A549 (cell line): ENCODE data around the gene FOXN4. TPM values are rescaled to one million over a fixed set of nuclear protein-coding genes. Genes with fewer than 3 reads are reported as not detected.
A peak's percentile ranks its signal among the peaks of the same experiment; 100 is the strongest.

ENCODE experiments used
- ATAC-seq, 2 experiments: fragments of 200-7000 bp in 1 of 2; fragments of >200 bp in 1 of 2; cut with Nextera tagmentation in 1 of 2; cut with Tn5 transposase in 1 of 2; 3 replicates each; pipeline versions ENCODE4 v1.8.0 to v1.9.1; 2018 to 2020; ENCODE audit warnings: mild to moderate bottlenecking in 1 of 2, moderate library complexity in 1 of 2
- CTCF ChIA-PET: fragments of 300-600 bp; sonication (Branson Sonifier 250); formaldehyde crosslinking; extraction: SDS; loops from one replicate; lab custom pipeline; 2021; ENCODE audit warnings: antibody characterized with exemption, inconsistent platforms; lab: Yijun Ruan, JAX
- POLR2A ChIA-PET: fragments of 350-600 bp; formaldehyde crosslinking; extraction: SDS; loops from one replicate; lab custom pipeline; 2021; ENCODE audit warnings: antibody characterized with exemption, inconsistent platforms; lab: Yijun Ruan, JAX
- DNase-seq, 2 experiments: peaks; one replicate each; pipeline versions ENCODE4 v3.0.0 to v3.0.0-alpha.2; 2011 to 2016; ENCODE audit warnings: low read depth in 1 of 2, low spot score in 1 of 2
- FAIRE-seq: peaks from 2 replicates; lab custom pipeline; 2011; peaks lifted over from hg19 to GRCh38; lab: Jason Lieb, UNC
- H3K27ac ChIP-seq, 2 experiments: fragments of >200 bp; sonication (Bioruptor Twin); formaldehyde crosslinking; 3 replicates each; pipeline ENCODE4 v1.5.1; 2016 to 2017
- H3K4me1 ChIP-seq: fragments of >200 bp; sonication (Bioruptor Twin); formaldehyde crosslinking; 3 replicates; pipeline ENCODE4 v1.6.1; 2016
- H3K4me2 ChIP-seq: fragments of >200 bp; sonication (Bioruptor Twin); formaldehyde crosslinking; 3 replicates; pipeline ENCODE4 v1.6.1; 2016
- H3K4me3 ChIP-seq: fragments of >200 bp; sonication (Bioruptor Twin); formaldehyde crosslinking; 3 replicates; pipeline ENCODE4 v1.5.1; 2016
- H3K9me3 ChIP-seq: fragments of >200 bp; sonication (Bioruptor Twin); formaldehyde crosslinking; 3 replicates; pipeline ENCODE4 v1.6.1; 2016
- ATOH8 ChIP-seq: fragments of 250-450 bp; sonication (Bioruptor Pico); IDR thresholded peaks from 2 replicates; pipeline ENCODE4 v1.5.0; 2020; ENCODE audit warnings: low read depth, mild to moderate bottlenecking, moderate library complexity
- BHLHE40 ChIP-seq: IDR thresholded peaks from 2 replicates; pipeline ENCODE4 v1.6.1; 2012; ENCODE audit warnings: low read depth, low read length, inconsistent platforms
- CBX2 ChIP-seq: fragments of 200-600 bp; sonication (generic); IDR thresholded peaks from 2 replicates; pipeline ENCODE4 v1.6.1; 2016; ENCODE audit warnings: low read depth, mild to moderate bottlenecking, borderline replicate concordance
- CEBPB ChIP-seq, 2 experiments: fragments of >200 bp in 1 of 2; sonication (Bioruptor Twin) in 1 of 2; formaldehyde crosslinking in 1 of 2; IDR thresholded peaks; 2 replicates each; pipeline ENCODE4 v1.6.1; 2012 to 2016
- CHD2 ChIP-seq: fragments of 150-350 bp; IDR thresholded peaks from 2 replicates; pipeline ENCODE4 v1.6.1; 2014; ENCODE audit warnings: low read length; ENCODE audit not compliant: partially characterized antibody
- ELK1 ChIP-seq: fragments of 150-350 bp; IDR thresholded peaks from 2 replicates; pipeline ENCODE4 v1.6.1; 2014; ENCODE audit warnings: low read depth, mild to moderate bottlenecking, low read length
- ESRRA ChIP-seq: fragments of 150-350 bp; IDR thresholded peaks from 2 replicates; pipeline ENCODE4 v1.6.1; 2014; ENCODE audit warnings: mild to moderate bottlenecking, low read length, borderline replicate concordance
- FOSB ChIP-seq: fragments of 250-450 bp; sonication (Bioruptor Pico); IDR thresholded peaks from 2 replicates; pipeline ENCODE4 v1.5.0; 2020; ENCODE audit warnings: mild to moderate bottlenecking, moderate library complexity
- FOSL2 ChIP-seq, 2 experiments: fragments of 450-650 bp in 1 of 2; fragments of >200 bp in 1 of 2; sonication (Bioruptor Twin) in 1 of 2; formaldehyde crosslinking; IDR thresholded peaks; 2 replicates each; pipeline versions ENCODE4 v1.5.0 to v1.6.1; 2016 to 2020; ENCODE audit warnings: mild to moderate bottlenecking in 1 of 2, moderate library complexity in 1 of 2
- FOXS1 ChIP-seq: fragments of 250-450 bp; sonication (Bioruptor Pico); IDR thresholded peaks from 2 replicates; pipeline ENCODE4 v1.5.0; 2020; ENCODE audit warnings: mild to moderate bottlenecking, moderate library complexity
- GATA3 ChIP-seq: IDR thresholded peaks from 2 replicates; pipeline ENCODE4 v1.6.1; 2012; ENCODE audit warnings: borderline replicate concordance
- HES2 ChIP-seq: fragments of >200 bp; sonication (Bioruptor Twin); formaldehyde crosslinking; IDR thresholded peaks from 2 replicates; pipeline ENCODE4 v1.6.1; 2016
- HMGXB4 ChIP-seq: fragments of 250-450 bp; sonication (Bioruptor Pico); IDR thresholded peaks from 2 replicates; pipeline ENCODE4 v1.5.0; 2021; ENCODE audit warnings: mild to moderate bottlenecking, moderate library complexity, borderline replicate concordance
- HOXB5 ChIP-seq: fragments of 250-450 bp; sonication (Bioruptor Pico); IDR thresholded peaks from 2 replicates; pipeline ENCODE4 v1.5.0; 2020; ENCODE audit warnings: mild to moderate bottlenecking, moderate library complexity
- JUNB ChIP-seq: fragments of >200 bp; sonication (Bioruptor Twin); formaldehyde crosslinking; IDR thresholded peaks from 2 replicates; pipeline ENCODE4 v1.6.1; 2016
- MAZ ChIP-seq: fragments of 150-350 bp; IDR thresholded peaks from 2 replicates; pipeline ENCODE4 v1.6.1; 2014; ENCODE audit warnings: antibody characterized with exemption, low read depth, low read length, borderline replicate concordance
- MYC ChIP-seq: IDR thresholded peaks from 2 replicates; pipeline ENCODE4 v1.6.1; 2012; ENCODE audit warnings: mild to moderate bottlenecking, inconsistent platforms, low read length, improper control_type of control experiment, borderline replicate concordance
- NFE2L2 ChIP-seq: fragments of 150-350 bp; conservative IDR thresholded peaks from 2 replicates; pipeline ENCODE4 v1.6.1; 2014; ENCODE audit warnings: low read length
- PBX3 ChIP-seq: IDR thresholded peaks from 2 replicates; pipeline ENCODE4 v1.6.1; 2012
- PHF8 ChIP-seq: fragments of 200-600 bp; sonication (generic); IDR thresholded peaks from 2 replicates; pipeline ENCODE4 v1.6.1; 2016; ENCODE audit warnings: low read depth, mild to moderate bottlenecking, antibody characterized with exemption, moderate library complexity, borderline replicate concordance
- POLR2A ChIP-seq: IDR thresholded peaks from 2 replicates; pipeline ENCODE4 v1.6.1; 2012; ENCODE audit warnings: mild to moderate bottlenecking, low read length
- RNF2 ChIP-seq: fragments of 200-600 bp; sonication (generic); IDR thresholded peaks from 2 replicates; pipeline ENCODE4 v1.6.1; 2016; ENCODE audit warnings: low read depth, mild to moderate bottlenecking, antibody characterized with exemption, moderate library complexity, borderline replicate concordance
- SMC3 ChIP-seq: fragments of >200 bp; sonication (Bioruptor Twin); formaldehyde crosslinking; IDR thresholded peaks from 3 replicates; pipeline ENCODE4 v1.6.1; 2018; ENCODE audit warnings: inconsistent platforms
- SREBF2 ChIP-seq: fragments of 450-650 bp; IDR thresholded peaks from 2 replicates; pipeline ENCODE4 v1.6.1; 2014; ENCODE audit warnings: mild to moderate bottlenecking, moderate library complexity
- ZSCAN20 ChIP-seq: fragments of 250-450 bp; sonication (Bioruptor Pico); IDR thresholded peaks from 2 replicates; pipeline ENCODE4 v1.8.0; 2022; ENCODE audit warnings: mild to moderate bottlenecking, moderate library complexity
- WGBS: methylation state at CpG from one replicate; pipeline ENCODE4 v1.1.6; 2017; ENCODE audit errors: missing lambda C conversion rate; 5-methylcytosine and 5-hydroxymethylcytosine counted together
- polyA plus RNA-seq, 4 experiments: library from polyadenylated mRNA; depleted of rRNA in 3 of 4; stranded (reverse); fragments of >200 nt; fragmentation: RNase III in 1 of 4; extraction: RNeasy Plus Mini Kit Qiagen cat#74134 plus additional on column Dnase treatment in 1 of 4; gene quantifications; 2 replicates in 3 of 4; 3 replicates in 1 of 4; pipeline ENCODE4 v1.2.3, GENCODE V29; 2011 to 2017

FOXN4 gene
- polyA plus RNA-seq, 2 of the 4 experiments (the other 2 are of a cell fraction) = 0.05 TPM; not detected in 1

GRCh38 chr12:109294286-109294796 is 14.7 kb downstream of the FOXN4 start:
- POLR2A ChIA-PET = no interaction called here
- FAIRE-seq = no peak
- Histone ChIP-seq H3K4me1 (no peaks in the 10 kb centered on the region), H3K4me3 (no peak overlapping the region), H3K9me3 (no peaks in the 10 kb centered on the region), H3K4me2 (no peak overlapping the region), H3K27ac (no peak overlapping the region)
- DNase-seq = no peak
- 38% methylated on average over 4 of the region's 5 CpGs for WGBS
- CTCF ChIA-PET = interaction anchor here (0.7 to 1.1 kb wide), 2 partner anchors 18 to 93 kb away, joined by 3 read pairs; no protein-coding TSS in a partner anchor
- TF ChIP-seq RNF2 (no peak), SMC3 (no peak), PBX3 (no peak), GATA3 (no peak), MYC (no peak), POLR2A (no peak), ESRRA (no peak), ELK1 (no peak), CHD2 (no peak), NFE2L2 (no peak), SREBF2 (no peak), PHF8 (no peak), HES2 (no peak), BHLHE40 (no peak), ZSCAN20 (CRISPR knock-in tag) (no peak), ATOH8 (CRISPR knock-in tag) (no peak), FOSL2 (IDR thresholded peaks at IDR 0.05) (no peak), FOSL2 (CRISPR knock-in tag; IDR thresholded peaks at IDR 0.05) (no peak), HOXB5 (CRISPR knock-in tag) (no peak)
- no peak for ATAC-seq

GRCh38 chr12:109293106-109293505 is 16.0 kb downstream of the FOXN4 start:
- H3K4me2 ChIP-seq = no peak overlapping the region

More at GRCh38 chr12:109293106-109293505, 16.0 kb downstream of the FOXN4 start:
- FAIRE-seq = no peak
- CTCF ChIA-PET = interaction anchor here (0.6 to 1.1 kb wide), 2 partner anchors 10 to 17 kb away, joined by 3 to 4 read pairs; no protein-coding TSS in a partner anchor
- Histone ChIP-seq H3K4me1 (no peaks in the 10 kb centered on the region), H3K27ac (no peak overlapping the region), H3K4me3 (no peak overlapping the region), H3K9me3 (no peaks in the 10 kb centered on the region)
- ATAC-seq = peak in 1 of 2 experiments; percentile 16; a peak in 1 of 6 replicates
- 29% methylated on average over 3 of the region's 3 CpGs for WGBS
- POLR2A ChIA-PET = no interaction called here
- TF ChIP-seq JUNB = no peak
- TF ChIP-seq RNF2 = no peak
- TF ChIP-seq BHLHE40 = no peak
- no peak for TF ChIP-seq MAZ
- TF ChIP-seq HMGXB4 = no peak
- no peak for TF ChIP-seq CEBPB (IDR thresholded peaks at IDR 0.05)
- TF ChIP-seq HOXB5 (CRISPR knock-in tag) = no peak
- no peak for TF ChIP-seq FOSB (CRISPR knock-in tag)
- no peak for TF ChIP-seq FOXS1 (CRISPR knock-in tag)
- TF ChIP-seq CBX2 = no peak
- no peak for DNase-seq
